HG03378 (cell line): Measurements from ENCODE around the gene OXTR.

ENCODE experiments used
- ATAC-seq: cut with Tn5 transposase; IDR thresholded peaks from one replicate; pipeline ENCODE4 v1.9.1; 2021; ENCODE audit warnings: mild to moderate bottlenecking, moderate library complexity; ENCODE audit not compliant: unreplicated experiment

Gene OXTR

DNA sequence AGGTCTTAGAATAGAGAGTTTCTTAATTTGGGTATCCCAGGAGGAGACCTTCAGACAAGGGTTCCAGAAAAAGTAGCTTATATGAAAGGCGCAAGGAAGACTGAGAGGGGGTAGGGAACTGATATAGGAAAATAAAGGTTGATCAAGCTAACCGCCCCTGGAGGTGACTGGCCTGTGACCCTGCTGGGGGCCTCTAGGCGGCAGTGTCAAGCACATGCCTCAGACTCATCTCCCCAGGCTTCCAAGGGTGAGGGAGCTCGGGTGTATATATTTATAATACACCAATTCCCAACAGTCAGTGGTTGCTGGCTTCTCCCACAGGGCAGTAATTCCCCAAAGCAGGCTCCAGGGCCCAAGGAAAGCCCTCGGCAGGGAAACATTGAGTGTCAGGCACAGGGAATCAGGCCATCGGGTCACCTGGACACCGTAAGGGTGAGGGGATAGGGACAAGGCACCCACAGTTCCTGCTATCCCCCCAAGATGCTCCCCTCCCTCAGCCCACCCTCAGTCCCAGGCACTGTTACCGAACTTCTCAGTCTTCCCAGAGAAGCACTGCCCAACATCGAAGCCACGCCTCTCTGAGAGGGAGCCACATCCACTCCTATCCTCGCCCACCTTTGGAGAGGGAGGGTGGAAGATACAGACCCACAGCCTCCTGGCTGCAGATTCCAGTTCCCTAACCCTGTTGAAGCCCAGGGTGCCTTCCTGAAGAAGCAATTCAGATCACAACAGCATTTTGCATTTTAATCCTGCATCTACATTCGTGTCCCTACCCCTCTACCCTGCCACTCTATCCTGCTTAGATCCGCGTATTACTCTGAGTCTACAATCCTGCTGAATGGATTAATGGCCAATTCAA, 55.3 kb downstream of the OXTR start:
- no peak for ATAC-seq

DNA sequence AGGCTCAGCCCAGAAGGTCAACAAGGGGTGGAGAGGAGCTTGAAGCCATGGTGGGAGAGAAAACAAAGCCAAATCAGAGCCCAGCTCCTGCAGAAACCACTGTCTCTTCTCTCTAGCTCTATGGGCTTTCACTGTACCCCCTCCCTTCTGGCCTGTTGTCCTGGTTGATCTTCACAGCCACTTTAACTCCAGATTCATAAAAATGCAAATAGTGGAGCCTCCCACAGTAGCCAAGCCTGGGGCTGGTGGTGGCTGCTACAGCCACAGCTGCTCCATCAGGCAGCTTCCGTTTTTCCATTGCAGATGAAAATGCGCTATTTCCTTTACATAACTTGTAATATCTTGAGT, 56.5 kb downstream of the OXTR start:
- ATAC-seq, result no peak

DNA sequence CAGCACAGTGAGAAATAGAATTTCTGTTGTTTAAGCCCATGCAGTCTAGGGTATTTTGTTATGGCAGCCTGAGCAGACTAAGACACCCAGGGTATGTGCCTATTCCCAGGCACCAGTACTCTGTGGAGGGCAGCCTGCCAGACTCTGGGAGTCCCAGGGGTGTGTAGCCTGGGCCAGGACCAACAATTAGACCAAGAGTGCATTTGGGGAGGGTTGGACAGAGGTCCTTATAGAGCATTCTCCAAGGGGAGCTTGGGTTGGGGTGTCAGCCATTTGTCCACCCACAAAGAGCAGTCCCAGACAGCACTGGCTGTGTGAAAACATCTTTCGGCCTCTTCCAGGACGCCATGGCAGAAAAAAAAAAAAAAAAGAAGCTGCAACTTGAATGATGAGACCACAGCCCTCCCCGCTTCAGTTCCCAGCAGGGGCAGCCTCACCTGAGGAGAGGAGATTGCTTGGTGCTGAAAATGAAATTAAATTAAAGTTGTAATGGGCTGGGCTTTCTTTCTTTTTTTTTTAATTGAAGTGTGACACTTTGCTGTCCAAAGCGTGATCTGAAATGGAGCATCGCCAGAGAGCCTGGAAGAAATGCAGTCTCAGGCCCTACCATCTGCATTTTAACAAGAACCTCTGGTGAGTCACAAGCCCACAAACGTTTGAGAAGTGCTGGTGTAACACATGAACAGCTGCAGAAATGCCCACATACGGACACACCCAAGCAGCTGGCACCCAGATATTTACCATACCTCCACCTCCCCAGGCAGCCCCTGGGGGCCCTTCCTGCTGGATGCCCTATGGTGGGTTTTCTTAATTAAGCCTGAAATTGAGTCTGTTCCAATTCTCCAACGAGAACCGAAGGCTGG, 57.1 kb downstream of the OXTR start:
- no peak for ATAC-seq

DNA sequence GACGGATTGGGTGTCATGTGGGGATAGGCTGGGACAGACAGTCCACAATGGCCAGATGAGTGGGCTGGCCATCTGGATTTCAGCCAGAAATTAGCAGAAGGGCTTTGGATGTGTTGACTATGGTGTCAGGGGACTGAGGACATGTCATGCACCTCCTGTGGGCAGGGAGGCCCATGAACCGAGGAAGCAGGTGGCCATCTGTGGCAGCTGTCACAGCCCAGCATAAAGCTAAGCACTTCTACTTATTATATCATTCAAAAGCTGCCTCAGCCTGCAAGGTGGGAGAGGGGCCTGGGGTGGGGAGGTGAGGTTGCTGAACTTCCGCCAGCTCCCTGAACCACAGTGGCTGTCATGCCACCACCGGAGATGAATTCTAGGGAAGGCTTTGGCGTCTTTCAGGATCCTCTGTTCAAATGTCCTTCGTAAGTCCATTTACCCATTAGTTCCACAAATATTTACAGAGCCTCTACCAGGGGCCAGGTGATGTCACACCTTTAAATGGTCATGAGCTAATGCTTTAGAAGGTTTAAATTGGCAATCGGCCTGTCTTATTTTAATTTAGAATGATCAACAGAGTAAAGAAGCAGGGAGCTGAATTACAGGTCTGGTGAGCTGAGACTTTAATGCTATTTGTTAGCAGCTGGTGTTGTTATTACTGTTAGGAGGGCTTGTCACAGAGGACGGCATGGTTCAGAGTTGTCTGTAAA, 59.5 kb downstream of the OXTR start:
- ATAC-seq, result no peak

DNA sequence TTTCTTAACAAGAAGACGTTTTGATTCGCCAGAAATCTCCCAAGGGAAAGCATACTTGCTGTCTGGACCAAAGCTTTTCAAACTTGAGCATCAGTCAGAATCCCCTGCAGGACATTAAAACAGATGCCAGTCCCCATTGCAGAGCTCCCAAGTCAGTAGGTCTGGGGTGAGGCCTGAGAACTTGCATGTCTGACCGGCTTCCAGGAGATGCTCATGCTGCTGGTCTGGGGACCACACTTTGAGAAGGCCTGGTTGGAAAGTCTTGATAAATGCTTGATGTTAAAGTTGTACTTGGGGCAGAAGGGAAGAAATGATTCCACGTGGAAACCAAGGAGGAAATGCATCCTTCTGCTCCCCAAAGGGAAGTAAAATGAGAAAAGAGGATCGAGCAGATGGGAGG, 60.1 kb downstream of the OXTR start:
- ATAC-seq, result no peak

DNA sequence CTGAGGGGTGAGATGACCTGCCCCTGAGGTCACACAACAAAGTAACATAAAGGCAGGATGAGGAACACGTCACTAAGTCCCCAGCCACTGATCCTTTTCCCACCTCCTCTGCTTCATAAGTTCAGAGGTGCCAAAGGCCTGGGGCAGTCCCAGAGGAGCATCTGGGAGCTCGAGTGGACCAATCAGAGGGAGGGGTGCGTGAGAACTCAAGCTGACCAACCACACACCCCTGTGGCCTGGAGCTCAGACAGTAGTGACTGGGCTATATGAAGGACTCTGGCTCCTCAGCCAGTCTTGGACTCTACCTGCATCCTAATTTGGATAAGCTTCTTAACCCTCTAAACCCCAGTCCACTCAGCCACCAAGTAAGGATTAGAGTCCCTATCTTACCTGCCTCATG, 63.8 kb downstream of the OXTR start:
- no peak for ATAC-seq

DNA sequence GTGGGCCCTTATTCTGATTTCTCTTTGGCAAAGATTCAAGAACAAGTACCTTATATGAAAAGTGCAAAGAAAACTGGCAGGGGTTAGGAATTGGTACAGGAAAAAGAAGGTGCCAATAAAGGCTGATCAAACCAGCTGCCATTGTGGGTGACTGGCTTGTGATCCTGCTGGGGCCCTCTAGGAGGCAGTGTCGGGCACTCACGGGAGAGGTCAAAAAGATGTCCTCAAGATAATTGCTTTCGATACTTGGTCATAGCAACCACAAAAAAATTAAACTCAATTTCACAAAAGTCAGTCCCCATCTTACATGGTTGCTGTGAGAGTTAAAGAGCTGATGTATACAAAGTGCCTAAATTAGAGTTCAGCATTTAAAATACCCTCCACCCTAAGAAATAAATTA, 66.9 kb downstream of the OXTR start:
- ATAC-seq, result no peak
